Measurements from ENCODE around the gene NT5M.

The NT5M gene

DNA sequence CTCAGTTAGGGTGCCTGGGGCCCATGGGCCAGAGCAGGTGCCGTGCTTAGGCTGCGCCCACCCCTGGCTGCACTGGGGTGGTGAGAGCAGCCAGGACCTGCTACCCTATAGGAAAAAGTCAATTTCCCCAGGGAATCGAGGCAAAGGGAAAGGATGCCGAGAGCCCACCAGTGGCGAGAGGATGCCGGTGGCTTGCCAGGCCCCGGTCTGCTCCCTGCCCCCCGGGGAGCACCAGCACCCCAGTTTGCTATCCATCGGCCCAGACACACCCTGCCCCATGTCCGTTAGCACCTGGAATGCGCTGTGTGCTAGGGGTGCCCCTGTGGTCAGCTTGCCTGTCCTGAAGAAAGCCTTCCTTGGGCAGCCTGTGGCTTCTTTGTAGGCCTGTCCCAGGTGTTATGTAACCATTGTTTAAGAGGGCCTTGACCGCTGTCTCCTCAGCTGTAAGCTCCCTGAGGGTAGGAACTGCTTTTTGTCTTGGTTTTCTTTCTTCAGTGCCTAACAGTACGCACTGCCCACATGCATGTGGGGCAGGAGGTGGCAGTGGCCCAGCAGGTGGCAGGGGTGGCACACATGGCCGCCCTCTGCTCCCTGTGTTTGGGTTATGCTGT is 40.8 kb downstream of the NT5M start:
- no peak overlapping the region for H3K27ac ChIP-seq
- TF ChIP-seq, protein P1, sequence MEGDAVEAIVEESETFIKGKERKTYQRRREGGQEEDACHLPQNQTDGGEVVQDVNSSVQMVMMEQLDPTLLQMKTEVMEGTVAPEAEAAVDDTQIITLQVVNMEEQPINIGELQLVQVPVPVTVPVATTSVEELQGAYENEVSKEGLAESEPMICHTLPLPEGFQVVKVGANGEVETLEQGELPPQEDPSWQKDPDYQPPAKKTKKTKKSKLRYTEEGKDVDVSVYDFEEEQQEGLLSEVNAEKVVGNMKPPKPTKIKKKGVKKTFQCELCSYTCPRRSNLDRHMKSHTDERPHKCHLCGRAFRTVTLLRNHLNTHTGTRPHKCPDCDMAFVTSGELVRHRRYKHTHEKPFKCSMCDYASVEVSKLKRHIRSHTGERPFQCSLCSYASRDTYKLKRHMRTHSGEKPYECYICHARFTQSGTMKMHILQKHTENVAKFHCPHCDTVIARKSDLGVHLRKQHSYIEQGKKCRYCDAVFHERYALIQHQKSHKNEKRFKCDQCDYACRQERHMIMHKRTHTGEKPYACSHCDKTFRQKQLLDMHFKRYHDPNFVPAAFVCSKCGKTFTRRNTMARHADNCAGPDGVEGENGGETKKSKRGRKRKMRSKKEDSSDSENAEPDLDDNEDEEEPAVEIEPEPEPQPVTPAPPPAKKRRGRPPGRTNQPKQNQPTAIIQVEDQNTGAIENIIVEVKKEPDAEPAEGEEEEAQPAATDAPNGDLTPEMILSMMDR (IDR thresholded peaks at IDR 0.05): no peak
- no peak for TF ChIP-seq ZFX (IDR thresholded peaks at IDR 0.05; ENCODE audit: borderline replicate concordance)

DNA sequence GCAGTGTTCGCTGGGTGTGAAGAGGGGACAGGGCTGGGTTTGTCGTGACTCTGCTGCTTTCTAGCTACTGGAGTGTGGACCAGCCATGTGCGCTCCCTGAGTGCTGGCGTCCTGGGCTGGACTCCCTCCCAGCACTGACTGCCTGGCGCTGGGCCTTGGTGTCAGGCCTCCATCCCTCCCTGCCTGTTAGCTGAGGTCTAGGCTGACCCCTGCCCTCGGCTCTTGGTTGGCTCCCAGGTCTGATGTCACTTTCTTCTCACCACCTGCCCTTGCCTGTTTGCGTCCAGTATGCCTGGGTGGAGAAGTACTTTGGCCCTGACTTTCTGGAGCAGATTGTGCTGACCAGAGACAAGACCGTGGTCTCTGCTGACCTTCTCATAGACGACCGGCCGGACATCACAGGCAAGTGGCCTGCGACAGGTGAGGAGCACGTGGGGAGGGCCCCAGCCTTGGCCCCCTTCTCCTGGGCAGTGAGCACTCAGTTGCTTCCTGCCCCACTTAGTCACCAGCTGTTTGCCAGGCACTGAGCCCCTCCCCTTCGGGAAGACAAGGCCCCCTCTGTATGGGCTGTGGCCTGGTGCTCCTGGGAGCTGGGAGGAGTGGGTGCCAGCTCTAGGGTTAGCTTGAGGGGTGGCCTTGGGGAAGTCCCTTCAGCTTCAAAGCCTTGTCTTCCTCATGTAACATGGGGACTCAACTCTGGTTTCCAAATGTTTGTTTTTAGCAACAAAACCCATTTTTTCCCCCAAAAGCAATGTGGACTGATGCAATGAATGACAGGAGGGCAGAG is 41.5 kb downstream of the NT5M start:
- no peak overlapping the region for H3K27ac ChIP-seq
- TF ChIP-seq, protein P1 (IDR thresholded peaks at IDR 0.05): no peak
- no peak for TF ChIP-seq ZFX (IDR thresholded peaks at IDR 0.05; ENCODE audit: borderline replicate concordance)

DNA sequence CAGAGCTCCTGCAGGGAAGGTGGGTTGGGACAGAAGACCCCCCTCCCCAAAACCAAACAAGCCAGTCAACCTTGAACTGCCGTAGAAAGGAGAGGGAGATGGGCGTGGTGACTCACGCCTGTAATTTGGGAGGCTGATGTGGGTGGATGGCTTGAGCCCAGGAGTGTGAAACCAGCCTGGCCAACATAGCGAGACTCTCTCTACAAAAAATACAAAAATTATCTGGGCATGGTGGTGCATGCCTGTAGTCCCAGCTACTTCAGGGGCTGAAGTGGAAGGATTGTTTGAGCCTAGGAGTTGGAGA is 42.1 kb downstream of the NT5M start:
- no peak for TF ChIP-seq ZFX (IDR thresholded peaks at IDR 0.05; ENCODE audit: borderline replicate concordance)
- TF ChIP-seq, protein P1 (IDR thresholded peaks at IDR 0.05): no peak

DNA sequence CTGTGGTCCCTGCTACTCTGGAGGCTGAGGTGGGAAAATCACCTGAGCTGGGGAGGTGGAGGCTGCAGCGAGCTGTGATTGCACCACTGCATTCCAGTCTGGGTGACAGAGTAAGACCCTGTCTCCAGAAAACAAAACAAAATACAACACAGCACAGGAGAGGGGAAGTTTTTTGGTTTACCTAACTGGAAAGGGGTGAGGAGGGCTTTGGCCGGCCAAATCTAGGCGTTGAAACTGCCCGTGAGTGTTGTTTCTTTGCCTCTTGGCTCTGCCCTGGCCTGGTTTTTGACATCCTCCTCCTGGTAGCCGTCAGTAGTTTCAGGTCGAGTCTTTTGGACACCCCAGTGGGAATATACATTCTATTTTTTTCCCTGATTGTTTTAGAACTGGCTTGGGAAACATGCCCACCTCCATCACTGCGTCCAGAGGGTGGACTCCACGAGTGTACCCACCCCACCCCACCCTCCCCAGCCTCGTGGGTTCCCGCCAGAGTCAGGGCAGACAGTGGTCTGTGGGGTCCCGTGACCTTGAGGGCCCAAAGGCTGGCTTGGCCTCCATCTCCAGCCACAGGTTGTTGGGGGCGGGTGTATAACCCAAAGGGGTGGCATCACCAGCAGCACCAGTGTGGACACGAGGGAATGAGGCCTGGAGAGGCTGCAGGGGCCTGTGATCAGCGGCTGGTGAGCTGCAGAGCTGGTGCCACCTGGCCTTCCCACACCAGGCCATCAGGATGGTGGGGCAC is 42.7 kb downstream of the NT5M start:
- TF ChIP-seq ZFX (IDR thresholded peaks at IDR 0.05; ENCODE audit: borderline replicate concordance): no peak
- TF ChIP-seq, protein P1 (IDR thresholded peaks at IDR 0.05): no peak
- H3K27ac ChIP-seq: no peak overlapping the region

More for the DNA sequence above, 42.1 kb downstream of the NT5M start:
- no peak overlapping the region for H3K27ac ChIP-seq

DNA sequence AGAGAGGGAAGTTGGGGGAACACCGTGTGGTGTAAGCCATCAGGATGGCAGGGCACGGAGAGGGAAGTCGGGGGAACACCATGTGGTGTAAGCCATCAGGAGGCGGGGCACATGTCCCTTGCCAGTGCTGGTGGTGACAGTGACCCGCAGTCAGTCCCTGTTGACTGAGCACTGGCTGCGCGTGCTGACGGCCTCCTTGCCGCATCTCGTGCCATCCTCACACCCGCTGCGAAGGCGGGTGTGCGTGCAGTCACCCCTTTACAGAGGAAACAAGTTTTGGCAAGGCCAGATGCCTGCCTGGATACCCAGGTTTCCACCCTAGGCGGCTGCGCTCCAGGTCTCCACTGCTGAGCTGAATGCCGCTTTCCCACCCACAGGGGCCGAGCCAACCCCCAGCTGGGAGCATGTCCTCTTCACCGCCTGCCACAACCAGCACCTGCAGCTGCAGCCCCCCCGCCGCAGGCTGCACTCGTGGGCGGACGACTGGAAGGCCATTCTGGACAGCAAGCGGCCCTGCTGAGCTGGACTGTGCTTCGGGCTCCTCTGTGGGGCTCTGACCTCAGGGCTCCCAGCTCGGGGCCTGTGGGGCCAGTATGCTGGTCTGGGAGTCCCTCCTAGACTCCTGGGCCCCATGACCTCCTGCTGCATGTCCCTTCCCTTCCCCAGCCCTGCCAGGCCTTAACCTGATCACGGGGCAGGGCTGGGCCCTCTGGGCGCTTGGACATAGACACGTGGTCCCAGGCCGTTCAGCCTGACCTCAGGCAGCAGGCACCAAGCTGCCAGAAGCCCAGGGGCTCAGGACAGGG is 43.5 kb downstream of the NT5M start:
- H3K27ac ChIP-seq: no peak overlapping the region
- TF ChIP-seq, protein P1 (IDR thresholded peaks at IDR 0.05): no peak
- TF ChIP-seq ZFX (IDR thresholded peaks at IDR 0.05; ENCODE audit: borderline replicate concordance): no peak

DNA sequence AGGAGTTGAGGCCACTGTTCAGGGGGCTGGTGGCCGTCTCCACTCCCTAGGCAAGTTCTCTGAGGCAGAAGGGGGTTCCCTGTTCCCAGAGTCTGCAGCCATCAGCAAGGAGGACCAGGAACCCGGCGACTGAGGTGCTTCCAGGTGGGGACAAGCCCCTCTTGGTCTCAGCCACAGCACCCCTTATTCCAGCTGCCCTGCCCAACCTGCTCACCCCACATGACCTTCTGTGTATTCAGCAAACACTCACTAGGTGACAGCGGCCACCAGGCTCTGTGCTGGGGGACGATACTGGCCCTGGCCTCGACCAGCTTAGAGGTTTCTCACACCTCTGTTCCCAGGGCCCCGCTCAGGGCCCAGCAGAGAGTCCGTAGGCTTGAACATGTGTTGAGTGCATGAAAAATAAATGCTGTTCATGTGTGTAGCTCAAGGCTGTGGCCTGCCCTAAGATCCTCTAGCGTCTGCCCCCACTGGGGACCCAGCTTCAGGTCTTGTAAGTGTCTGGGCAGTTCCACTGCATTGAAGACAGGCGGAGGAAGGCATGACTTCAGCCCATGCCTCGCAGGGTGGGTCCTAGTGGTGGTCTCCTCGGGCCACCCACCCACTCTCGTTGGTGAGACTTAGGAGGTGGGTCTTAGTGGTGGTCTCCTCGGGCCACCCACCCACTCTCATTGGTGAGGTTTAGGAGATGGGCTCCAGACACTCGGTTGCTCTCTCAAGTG is 44.2 kb downstream of the NT5M start:
- H3K27ac ChIP-seq: no peak overlapping the region
- TF ChIP-seq, protein P1 (IDR thresholded peaks at IDR 0.05): no peak
- TF ChIP-seq ZFX (IDR thresholded peaks at IDR 0.05; ENCODE audit: borderline replicate concordance): no peak

Measured in 22Rv1 (cell line).